HG02943 (cell line): ENCODE measurements around the gene SRGAP1.
"Not testable (repeated sequence)": the region's sequence is repeated elsewhere in the genome, so short reads cannot be mapped to it uniquely, and the experiment has no call there.

ENCODE experiments used
- ATAC-seq: cut with Tn5 transposase; IDR thresholded peaks from one replicate; pipeline ENCODE4 v1.9.1; 2021; ENCODE audit warnings: mild to moderate bottlenecking, low read depth, moderate library complexity; ENCODE audit not compliant: unreplicated experiment

SRGAP1 gene

DNA sequence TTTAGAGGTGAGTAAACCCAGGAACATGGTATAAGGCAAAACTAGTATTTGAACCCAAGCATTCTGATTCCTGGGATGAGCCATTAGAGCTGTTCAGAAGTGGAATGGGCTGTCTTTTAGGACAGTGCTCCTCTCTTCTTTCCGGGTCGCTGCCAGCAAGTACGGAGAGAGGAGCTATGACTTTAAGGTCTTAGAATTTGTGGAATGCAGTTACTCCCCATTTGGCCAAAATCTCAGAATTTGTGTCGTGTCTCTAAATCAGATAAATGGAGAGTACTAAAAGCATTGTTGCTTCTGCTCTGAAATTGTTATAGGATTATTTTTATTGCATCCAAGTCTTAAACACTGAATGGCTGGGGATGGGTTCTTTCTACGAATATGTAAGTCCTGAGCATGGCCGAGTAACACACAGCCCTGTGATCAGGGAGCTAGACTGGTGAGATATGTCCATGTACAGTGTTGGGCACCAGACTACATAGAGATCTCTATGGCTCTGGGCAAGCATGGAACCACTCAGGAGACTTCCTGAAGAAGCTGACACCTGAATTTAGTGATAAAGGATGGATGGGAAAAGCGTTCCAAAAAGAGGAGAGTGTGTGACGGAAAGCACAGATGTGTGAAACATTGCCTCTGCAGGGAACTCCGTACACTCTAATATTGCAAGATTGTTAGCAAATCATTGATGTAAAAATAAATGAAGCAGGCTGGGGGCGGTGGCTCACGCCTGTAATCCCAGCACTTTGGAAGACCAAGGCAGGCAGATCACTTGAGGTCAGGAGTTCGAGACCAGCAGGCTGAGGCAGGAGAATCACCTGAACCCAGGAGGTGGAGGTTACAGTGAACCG, 184.7 kb downstream of the SRGAP1 start:
- ATAC-seq, result no peak

DNA sequence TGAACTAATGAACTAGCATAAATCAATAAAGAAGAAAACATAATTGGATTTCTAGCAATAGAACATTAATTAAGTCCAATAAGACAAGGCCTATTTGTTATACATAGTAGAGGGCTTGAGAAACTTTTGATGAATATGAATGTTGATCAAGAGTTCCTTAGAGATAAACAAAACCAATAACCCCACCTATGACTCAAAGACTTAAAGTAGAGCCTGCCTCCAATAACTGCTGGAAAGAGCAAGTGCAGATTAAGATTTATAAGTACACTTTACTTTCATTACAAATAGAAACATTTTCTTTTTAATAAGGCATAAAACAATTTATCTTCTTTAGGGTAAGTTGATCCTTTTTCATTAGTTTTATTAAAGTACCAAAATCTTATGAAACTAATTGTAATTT, 185.7 kb downstream of the SRGAP1 start:
- no peak for ATAC-seq

DNA sequence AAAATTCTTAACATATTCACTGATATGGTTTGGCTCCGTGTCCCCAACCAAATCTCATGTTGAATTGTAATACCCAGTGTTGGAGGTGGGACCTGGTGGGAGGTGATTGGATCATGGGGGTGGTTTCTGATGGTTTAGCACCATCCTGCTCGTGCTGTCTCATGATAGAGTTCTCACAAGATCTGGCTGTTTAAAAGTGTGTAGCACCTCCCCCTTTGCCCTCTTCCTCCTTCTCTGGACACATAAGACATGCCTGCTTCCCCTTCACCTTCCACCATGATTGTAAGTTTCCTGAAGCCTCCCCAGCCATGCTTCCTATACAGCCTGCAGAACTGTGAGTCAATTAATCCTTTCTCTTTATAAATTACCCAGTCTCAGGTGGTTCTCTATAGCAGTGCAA, 189.6 kb downstream of the SRGAP1 start:
- not testable (repeated sequence) for ATAC-seq

DNA sequence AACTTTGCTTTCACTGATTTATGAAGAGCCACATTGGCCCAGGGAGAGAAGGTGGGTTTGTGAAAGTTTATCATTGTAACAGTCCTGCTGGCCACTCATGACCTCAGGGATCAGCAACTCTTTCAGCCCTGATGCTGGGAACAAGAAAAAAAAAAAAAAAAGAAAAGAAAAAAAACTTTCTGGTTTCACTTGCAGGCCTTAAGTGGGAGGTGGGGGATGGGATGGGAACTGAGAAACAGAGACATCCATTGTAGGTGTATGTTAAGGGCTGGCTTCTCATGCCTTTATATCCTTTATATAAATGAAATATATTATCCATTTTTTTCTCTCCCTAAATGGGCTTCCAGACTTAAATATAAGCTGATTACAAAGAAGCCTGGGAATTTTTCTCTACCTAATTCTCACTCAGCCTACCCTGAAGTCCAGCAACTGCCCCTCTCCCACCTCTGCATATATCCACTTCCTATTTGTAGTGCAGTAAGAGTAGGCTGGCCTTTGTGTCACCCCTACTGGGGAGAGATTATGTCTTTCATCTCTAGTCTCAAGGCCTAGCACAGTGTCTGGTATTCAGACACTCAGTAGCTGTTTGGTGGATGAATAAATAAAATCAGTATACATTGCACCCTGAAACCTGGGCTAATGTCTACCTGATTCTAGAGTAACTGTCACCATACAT, 190.5 kb downstream of the SRGAP1 start:
- ATAC-seq, result no peak

DNA sequence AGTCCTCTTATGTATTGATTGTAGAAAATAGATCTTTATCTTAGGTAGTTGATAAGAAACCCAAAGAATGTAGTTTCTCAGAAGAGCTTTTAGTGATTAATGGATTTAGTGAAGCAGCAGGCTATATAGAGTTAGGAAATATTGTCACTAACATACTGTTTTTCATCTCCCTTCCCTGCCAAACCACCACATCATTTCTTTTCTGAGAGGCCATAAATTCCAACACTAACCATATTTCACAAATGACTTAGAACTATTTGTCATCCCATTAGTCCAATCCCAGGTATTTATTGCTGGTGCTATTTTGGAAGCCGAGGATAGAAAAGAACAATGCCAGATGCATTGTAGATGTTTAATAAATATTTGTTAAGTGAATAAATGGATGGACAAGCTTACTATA, 191.9 kb downstream of the SRGAP1 start:
- no peak for ATAC-seq

DNA sequence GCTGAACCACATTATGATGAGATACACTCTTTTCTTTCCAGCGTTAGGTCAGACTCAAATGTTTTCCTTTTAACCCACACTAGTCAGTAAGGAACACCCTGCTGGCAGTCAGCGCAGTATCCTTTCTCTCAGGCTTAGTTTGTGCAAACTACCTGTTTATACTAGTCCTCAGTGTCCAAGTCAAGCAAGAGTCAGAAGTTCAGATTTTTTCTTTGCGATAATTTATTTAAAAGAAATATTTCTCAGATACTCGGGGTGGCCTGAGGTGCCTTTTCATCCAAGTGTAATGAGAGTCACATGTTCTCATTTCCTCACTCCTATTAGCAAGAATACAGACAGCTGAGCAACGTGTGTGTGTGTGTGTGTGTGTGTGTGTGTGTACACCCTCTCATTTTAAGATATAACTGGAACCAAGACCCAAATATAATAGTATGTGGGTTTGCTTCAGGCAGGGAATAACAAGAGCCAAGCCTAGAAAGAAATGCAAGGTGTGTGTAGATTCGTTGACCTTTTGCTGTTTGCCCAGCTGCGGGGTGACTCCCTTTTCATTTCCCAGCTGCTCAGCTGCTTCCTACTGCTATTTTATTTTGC, 194.9 kb downstream of the SRGAP1 start:
- no peak for ATAC-seq

DNA sequence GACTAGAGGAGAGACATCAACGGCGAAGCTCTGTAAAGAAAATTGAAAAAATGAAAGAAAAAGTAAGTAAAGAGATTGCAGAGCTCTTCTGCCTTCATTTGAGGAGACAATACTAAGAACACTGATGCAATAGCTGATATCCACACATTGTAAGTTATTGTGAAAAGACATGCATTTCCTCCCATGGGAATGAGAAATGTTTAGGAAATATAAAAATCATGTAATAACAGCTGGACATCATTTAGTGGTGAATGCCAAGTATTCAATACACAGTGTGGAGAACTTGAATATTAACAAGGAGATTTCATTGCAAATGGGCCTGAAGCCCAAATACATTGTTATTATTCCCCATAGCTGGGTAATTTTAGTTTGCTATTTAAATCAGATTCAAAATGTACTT, 198.4 kb downstream of the SRGAP1 start:
- no peak for ATAC-seq

DNA sequence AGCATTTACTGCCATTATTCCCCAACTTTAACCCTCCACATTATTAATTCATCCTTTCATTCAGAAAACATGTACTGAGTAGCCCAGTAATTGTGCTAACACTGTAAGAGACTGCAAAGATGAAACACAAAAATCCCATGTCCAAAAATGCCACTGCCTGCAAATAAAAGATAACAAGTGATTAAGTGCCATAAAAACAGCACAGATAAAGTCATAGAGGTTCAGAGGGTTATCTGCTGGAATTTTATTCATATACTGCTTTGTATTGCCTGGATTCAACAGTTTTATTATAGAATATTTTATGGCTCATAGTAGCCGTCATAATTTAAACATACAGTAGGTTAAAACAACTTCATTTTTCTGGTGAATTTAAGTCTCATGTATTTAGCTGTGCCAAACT, 199.7 kb downstream of the SRGAP1 start:
- no peak for ATAC-seq

DNA sequence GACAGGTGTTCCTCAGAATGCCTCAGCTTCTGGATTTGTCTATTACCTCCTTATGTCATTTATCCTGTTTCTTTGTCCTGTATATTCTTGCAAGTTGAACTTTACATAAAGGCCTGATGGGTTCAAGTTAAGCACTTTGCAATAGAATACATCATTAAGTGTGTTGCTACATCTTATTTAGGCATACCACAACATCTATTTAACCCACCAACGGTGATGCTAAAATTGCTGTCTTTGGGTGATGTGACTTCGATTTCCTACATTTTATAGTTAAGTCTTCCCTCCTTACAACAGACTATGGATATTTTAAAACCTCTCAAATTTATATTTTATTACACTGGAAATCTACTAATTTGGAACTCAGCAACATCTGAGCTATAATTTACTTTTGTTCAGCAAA, 206.6 kb downstream of the SRGAP1 start:
- no peak for ATAC-seq

DNA sequence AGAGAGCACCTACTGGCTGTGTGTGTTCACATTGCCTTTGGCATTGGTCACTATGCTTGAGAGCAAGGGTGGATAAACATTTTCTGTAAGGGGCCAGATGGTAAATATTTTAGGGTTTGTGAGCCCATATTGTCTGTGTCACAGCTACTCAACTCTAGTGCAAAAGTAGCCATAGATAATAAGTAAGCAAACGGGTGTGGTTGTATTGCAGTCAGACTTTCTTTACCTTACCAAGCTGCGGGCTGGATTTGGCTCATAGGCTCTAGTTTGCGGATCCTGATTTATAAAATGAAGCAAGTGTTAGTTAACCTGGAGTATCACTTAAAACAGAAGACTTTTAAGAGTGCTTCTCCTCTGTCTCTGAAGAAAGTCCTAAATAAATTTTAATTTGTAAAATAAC, 208.6 kb downstream of the SRGAP1 start:
- ATAC-seq, result no peak

DNA sequence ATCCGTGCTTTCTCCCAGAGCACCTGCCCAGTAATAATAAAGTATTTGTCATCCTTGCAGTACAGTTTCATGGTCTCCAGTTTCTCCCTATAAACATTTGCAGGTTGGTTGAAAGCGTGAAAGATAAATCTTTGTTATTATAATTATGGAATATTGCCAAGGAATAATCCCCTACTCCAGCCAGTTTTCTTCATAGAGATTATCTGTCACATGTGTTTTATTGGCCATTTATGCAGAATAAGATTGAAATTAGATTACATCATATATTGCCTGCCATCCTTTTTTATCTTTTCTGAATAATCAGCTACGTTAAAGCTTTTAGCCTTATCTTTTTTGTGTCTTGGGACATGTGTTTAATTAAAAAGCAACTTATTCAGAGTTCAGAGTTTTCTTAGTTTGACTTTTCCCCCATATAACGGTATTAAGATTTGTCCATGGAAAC, 209.6 kb downstream of the SRGAP1 start:
- ATAC-seq, result no peak

DNA sequence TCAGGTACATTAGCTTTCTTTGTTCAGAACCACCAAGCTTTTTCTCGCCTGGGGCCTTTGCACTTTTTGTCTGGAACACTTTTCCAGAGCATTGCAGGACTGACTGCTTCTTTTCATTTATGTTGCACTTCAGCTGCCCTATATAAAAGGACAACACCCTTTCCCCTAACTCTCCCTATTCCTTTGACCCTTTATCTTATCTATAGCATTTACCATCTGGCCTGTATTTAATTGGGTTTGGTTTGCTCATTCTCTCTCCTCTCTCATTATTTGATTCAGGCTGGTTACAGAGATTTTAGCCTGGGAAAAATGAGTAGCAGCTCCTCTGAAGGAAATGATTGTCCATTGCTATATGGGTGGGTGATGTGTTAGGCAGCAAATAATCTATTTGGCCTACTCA, 212.2 kb downstream of the SRGAP1 start:
- no peak for ATAC-seq

DNA sequence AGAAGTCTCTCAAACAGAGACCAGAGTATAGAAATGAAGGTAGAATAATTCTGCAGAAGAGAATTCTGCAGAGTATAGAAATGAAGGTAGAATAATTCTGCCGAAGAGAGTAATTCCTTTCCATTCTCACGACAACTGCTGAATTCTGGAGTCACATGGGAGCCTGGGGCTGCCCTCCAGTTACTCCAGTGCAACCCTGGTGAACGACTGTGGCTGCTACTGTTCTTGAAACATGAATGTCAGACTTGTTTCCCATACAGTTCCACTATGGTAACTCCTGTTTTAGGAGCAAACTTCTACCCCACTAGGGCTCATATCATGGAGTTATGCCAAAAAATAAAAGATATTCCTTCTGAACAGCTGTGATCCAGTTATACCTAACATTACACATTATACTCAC, 213.2 kb downstream of the SRGAP1 start:
- ATAC-seq, result no peak

DNA sequence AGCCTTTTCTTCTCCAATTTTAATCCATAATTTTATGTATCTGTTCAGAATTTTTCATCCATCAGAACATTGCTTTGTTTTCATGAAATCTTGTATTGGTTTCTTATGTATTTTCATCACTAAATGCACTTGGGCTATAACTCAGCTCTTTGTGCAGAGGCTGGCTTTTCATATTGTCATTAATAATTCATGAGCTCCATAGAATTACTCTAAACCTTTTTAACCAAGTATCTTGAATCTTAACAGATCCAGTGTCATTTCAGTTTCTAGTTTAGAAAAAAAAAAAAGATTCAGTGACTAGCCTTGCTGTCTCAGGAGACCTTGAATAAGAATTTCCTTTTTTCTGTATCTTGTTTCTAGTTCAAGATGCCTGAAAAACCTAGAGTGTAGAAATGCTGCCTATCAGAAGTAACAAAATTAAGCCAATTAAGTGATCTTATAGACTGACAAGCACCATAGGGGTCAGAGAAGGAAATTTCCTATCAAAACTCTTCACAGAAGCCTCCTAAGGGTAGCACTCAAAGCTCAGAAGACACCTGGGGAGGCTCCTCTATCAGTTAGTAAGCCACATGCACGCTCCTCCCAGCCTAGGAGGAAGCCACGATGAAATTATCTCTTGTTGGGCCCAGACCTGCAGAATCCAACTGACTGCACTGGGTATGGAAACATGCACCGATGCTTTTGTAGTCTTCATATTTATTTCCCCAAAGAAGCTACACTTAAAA, 214.2 kb downstream of the SRGAP1 start:
- ATAC-seq, result no peak

DNA sequence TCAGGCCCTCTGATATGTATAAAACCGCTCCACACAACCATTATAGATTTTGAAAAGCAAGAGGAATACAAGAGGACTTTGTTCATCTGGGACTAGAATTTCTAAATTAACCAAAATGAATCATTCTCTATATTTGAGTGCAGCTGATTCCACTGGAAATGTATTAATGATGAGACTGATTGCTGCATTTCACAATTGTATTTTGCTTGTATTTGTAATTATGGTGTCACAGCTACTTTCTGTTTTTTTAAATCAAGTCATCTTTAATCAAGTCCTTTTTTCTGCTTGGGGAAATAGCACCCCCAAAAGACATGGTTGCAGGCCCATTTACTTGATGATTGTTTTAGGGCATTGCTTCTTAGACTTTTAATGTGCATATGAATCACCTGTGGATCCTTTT, 215.2 kb downstream of the SRGAP1 start:
- no peak for ATAC-seq

DNA sequence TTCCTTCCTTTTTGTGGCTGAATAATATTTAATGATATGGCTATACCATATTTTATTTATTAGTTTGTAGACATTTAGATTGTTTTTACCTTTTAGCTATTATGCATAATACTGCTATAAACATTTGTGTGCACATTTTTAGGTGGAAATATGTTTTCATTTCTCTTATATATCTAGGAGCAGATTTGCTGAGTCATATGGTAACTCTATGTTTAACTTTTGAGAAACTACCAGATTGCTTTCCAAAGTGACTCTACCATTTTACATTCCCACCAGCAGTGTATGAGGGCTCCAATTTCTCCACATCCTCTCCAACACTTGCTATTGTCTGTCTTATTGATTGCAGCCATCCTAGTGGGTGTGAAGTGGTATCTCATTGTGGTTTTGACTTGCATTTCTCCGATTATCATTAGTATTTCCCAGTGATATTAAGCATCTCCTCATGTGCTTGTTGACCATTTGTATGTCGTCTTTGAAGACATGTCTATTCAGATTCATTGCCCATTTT, 217.4 kb downstream of the SRGAP1 start:
- ATAC-seq, result no peak

DNA sequence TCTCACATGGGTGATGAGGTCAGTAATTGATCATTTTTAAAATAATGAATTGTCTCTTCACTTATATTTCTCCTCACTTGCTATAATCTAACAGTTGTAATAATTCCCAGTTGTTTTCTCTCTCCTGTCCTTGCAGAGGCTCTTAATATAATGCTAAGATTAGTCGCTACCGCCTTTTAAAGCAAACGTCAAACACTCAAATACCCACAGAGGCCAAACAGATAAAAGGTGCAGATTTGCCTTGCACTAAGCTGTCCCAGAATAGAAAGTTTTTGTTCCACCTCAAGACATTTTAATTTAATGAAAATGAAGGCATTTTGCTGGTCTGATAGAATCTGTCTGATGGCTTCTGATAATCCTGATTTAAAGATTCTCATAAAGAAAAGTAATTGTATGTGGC, 218.6 kb downstream of the SRGAP1 start:
- no peak for ATAC-seq

DNA sequence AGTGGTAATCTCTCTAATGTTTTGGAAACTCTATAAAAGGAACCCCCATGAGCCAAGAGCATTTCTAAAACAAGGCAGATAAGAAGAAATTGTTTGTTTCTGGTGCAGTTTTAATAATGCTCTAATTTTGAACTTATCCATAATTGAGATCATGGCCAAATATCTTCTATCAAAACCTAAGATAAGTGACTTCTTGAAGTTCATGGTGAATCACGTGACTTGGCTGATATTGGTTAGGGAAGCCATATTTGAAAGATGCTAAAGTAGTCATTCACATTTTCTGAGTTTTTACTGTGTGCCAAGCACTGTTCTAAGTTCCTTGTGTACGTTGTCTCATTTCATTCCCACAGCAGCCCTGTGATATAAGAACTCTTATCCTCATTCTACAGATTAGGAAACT, 219.7 kb downstream of the SRGAP1 start:
- ATAC-seq, result no peak

DNA sequence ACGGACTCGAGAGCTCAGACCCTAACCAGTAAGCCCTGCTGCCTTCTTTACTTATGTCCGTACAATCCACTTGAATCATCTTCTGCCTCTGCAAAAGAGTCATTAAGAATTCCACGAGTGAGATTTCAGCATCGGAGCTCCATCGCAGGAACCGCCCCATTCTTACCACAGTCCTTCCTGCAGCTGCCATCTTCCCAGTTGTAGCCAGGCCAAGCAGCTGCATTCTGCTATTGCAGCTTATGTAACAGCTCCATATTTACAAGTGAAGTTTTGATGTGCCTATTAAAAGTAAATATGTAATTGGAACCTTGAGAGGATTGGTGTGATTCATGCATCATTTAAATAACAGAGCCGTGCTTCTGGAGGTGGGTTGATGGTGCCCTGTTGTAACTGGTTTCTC, 220.2 kb downstream of the SRGAP1 start:
- ATAC-seq, result no peak

DNA sequence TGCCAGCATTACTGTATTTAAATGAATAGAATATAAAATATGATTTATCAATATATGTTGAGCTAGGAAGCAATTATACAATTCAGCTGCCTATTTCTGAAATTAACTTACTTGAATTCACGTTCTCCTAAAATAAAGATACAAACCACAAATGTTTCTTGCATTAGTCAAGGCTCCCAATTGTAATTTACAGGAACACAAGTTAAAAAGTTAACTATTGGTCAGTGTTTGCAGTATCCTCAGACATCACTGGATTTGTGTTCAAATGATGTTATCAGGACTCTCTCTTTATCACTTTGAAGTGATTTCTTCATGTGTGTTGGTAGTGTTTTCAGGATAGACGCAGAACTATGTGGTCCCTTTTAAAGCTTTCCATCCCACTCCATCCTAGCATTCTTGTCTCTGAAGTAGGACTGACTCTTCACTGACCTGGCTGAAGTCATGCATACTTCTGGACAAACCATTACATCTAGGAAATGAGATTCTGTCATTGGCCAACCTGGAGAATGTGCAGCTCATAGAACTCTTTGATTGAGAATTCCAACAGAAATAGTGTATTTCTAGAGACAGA, 221.5 kb downstream of the SRGAP1 start:
- ATAC-seq, result no peak

DNA sequence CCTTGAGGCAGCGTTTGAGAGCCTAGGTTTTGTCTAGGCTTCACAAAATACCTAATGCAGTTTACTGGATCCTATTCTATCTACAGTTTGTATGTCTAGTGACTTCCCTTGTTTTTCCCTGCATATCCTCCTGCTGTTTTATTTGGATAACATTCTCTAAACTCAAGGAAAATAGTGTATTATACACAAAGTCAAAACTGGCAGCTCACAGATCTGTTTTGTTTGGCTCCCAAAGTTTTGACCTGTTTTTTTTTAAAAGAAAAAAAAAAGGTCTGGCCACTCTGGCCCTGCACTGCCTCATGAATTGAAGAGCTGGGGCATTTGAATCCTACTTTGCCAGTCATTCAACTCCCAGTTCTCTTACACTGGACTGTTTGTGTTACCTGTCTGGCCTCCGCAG, 222.3 kb downstream of the SRGAP1 start:
- ATAC-seq, result no peak
